ENCODE results near the gene FNDC3A.
A peak's percentile ranks its signal among the peaks of the same experiment; 100 is the strongest.

FNDC3A gene, protein sequence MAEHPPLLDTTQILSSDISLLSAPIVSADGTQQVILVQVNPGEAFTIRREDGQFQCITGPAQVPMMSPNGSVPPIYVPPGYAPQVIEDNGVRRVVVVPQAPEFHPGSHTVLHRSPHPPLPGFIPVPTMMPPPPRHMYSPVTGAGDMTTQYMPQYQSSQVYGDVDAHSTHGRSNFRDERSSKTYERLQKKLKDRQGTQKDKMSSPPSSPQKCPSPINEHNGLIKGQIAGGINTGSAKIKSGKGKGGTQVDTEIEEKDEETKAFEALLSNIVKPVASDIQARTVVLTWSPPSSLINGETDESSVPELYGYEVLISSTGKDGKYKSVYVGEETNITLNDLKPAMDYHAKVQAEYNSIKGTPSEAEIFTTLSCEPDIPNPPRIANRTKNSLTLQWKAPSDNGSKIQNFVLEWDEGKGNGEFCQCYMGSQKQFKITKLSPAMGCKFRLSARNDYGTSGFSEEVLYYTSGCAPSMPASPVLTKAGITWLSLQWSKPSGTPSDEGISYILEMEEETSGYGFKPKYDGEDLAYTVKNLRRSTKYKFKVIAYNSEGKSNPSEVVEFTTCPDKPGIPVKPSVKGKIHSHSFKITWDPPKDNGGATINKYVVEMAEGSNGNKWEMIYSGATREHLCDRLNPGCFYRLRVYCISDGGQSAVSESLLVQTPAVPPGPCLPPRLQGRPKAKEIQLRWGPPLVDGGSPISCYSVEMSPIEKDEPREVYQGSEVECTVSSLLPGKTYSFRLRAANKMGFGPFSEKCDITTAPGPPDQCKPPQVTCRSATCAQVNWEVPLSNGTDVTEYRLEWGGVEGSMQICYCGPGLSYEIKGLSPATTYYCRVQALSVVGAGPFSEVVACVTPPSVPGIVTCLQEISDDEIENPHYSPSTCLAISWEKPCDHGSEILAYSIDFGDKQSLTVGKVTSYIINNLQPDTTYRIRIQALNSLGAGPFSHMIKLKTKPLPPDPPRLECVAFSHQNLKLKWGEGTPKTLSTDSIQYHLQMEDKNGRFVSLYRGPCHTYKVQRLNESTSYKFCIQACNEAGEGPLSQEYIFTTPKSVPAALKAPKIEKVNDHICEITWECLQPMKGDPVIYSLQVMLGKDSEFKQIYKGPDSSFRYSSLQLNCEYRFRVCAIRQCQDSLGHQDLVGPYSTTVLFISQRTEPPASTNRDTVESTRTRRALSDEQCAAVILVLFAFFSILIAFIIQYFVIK

GRCh38 chr13:48975856-48976575 lies at the start of gene FNDC3A:
FNDC3A (plus strand) TSS chr13:48975912; CDS start chr13:49006191, 30,279 bp downstream.
- peak; percentile 89 for DNase-seq

- no peak for DNase-seq
These were observed 46.8 kb upstream of the FNDC3A start for GRCh38 chr13:48928757-48929430.

GRCh38 chr13:48930918-48931317 lies 44.8 kb upstream of the FNDC3A start:
- no peak for DNase-seq

DNA sequence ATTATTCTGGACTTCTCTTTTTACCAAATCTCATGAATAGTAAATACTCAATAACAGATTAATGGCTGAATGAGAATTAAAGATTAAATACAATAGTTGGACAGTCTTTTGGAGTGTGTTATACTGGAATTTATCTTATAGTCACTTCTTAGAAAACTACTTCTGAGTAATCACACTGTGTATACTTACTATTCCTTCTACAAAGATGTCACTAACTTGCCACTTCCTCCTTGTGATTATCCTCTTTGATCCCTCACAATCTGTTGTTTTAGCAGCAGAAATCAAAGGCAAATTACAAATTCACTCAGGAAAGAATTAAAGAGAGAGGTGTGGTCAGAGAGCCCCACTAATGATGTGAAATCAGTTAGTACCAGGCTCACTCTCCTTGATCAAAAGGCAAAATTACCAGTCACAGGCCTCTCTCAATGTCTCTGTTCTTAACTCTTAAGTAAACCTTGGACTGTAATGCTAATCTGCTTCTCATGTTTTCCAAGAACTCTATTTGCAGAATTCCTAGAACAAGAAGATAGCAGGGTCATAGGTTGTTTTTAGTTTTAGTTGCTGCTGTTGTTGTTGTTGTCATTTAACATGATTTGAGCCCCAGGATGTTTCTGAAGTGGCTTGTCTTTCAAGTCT lies 37.3 kb upstream of the FNDC3A start:
- no peak for DNase-seq

- DNase-seq = peak; percentile 2
These were observed 36.0 kb upstream of the FNDC3A start for GRCh38 chr13:48939728-48940127.

GRCh38 chr13:48942131-48942530 lies 33.6 kb upstream of the FNDC3A start:
- DNase-seq = no peak

DNA sequence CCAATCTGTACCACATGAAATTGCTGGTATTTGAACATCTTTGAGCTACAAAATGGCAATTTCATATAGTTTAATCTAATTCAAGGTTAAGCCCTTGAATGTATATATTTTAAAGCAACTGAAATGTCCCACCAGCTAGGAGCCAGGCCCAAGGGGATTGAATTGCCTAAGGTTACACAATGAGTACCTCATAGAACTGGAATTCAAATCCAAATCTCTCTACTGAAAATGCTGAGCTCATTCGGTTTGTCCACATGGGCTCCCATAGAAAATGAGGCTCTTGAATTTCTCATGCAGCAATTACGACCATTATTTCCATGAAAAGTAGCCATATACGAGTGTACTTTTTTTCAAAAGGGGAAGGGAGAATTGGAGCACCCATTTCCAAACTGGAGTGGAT lies 31.5 kb upstream of the FNDC3A start:
- no peak for DNase-seq

DNA sequence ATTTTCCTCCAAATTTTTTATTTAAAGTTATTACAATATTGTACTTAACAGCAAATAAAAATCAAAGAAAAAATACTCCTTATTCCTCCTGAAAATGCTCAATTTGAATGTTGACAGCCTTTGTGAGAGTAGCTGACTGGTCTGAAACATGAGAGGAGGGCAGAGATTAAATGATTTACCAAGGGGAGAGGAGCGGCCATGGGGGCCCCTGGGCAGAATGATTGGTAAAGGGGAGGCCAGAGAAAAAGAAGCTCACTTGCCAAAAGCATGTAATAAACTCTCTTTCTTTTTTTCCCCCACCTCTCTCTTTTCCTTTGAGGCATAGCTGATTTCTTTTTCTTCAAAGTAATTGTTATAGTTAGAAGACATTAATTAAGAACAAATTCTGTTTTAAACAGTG lies 30.1 kb upstream of the FNDC3A start:
- DNase-seq = no peak

DNA sequence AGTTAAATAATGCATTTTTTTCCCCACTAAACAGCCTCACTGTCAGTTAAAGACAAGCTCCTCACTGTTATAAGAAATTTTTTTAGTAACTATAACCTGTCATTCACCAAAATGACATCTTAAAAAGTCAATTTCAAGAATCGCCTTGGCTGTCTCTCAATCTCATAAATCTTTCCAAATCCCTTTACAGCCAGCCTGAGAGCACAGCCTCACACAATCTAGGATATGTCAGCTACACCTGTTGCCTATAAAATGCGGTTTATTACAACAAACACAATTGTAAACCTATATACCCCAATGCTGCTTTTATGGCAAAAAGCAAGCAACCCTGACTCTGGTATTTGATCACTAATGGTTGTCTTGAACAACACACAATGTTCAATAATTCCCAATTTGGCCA lies 29.5 kb upstream of the FNDC3A start:
- DNase-seq = no peak

DNA sequence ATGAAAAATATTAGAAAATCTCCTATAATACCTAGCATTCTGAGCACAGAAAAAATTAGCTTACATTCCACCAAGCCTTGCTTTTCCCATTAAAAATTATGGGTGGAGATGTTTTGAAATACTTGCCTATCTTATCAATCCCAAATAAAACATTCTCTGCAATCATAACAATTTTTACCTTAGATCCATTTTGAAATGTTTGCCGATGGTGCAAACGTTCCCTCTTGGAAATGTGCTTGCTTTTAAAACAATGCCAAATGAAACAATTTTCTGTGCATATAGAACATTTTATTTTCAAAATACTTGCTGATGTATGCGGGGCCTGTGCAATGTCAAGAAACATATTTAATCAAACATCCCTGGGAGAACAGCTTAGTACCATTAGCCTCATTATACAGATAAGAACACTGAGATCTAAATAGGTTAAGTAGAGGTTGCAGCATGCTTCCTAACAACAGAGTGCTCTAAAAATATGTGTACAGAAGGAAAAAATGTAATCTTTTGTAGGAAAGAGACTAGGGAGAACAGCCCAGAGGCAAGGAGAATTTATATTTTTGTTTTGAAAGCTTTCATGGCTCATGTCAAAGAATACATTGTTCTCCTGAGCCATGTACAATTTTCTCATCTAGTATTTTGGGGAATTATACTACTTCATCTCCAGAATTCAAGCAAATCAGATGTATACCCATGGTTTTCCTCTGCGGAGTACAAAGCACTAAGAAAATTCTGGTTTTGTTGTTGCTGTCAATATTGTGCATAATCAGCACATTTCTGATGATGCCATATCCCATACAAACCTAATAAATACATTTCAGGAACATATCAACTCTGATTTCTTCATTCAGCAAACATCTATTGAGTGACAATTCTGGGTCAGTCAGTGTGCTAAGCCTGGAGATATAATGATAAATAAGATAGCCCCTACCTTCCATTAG lies 25.9 kb upstream of the FNDC3A start:
- DNase-seq = no peak

DNA sequence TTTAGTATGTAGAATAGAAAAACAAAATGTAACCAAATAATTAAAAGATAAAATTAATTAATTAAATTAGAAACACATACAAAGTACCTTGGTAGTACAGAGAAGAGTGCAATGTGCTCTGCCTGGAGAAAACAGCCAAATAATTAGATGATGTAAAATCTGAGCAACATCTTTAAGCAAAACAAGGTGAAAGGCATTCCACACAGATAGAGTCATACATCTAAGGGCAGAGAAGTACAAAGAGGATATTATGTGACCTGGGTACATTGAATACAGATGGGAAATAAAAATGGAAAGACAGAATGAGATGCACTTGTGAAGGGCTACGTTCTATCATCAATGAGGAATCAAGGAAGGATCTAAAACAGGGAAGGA lies 25.2 kb upstream of the FNDC3A start:
- DNase-seq = no peak

DNA sequence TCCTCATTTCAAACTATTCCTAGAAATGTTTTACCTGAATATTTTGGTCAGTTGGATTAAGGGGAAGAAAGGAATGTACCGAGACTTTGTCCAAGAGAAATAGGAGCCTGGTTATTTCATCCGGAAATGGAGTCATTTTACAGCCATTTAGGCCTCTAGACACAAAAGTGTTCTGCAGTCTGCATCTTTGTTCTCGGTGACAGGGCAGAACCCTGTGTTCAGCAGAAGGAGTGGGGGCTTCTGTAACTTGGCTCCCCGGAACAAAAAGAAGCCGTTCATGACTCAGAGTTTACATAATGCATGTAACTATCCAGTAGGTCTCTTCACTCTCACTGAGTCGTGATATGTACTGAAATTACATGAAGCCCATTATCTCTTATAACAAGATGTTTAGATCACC lies 21.6 kb upstream of the FNDC3A start:
- no peak for DNase-seq

GRCh38 chr13:48955536-48955935 lies 20.2 kb upstream of the FNDC3A start:
- no peak for DNase-seq

- DNase-seq = no peak
These were observed 14.3 kb upstream of the FNDC3A start for GRCh38 chr13:48961379-48961778.

DNA sequence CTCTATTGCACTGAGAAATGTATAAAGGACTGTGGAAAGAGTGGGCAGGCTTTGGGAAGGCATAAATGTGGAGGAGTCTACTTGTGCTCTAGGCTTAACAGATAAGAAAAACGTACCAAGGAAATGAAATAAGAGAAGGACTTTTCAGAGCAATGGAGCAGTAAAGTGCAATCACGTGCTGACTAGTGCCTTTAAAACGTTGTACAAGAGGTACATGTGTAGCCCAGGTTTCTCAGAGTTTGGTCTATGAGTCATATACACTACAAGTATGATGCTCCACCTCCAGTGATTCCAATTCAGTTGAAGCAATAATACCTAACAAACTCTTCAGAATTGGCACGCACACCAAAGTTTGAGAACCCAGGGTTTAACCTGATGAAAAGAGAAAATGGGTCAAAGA lies 13.4 kb upstream of the FNDC3A start:
- DNase-seq = no peak

DNA sequence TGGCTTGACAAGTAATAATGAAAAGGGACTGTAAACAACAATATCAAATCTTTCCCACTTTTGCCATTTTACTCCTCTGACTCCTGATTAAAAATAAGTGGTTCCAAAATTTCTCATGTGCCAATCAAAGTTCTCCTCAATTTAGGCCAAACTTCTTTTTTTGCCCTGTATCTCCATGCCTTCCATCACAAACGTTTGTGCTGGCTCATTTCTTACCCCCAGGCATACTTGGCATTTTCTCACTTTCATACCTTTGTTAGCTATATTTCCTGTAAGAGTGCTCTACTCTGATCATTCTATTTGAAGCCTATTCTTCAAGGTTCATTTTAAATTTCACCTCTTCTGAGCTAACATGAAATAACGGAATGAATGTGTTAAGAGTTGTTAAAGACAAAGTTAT lies 10.0 kb upstream of the FNDC3A start:
- DNase-seq = no peak

DNA sequence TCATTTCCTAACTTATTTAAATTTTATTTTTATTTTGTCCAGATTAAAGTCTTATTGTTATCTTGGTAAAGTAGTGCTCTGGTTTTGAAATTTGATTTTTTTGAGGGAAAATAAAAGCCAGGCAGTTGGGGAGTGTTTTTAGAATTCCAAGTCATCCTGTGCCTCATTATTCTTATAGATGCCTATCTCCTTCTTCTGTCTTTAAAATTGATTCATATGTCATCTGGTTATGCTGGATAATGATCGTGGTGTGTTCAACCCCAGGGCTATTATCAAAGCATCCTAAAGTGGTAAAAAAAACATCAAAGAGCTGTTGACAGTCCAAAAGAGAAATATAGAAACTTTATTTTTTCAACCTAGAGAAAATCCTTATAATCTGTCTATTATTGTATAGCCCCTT lies 6.0 kb upstream of the FNDC3A start:
- no peak for DNase-seq

DNA sequence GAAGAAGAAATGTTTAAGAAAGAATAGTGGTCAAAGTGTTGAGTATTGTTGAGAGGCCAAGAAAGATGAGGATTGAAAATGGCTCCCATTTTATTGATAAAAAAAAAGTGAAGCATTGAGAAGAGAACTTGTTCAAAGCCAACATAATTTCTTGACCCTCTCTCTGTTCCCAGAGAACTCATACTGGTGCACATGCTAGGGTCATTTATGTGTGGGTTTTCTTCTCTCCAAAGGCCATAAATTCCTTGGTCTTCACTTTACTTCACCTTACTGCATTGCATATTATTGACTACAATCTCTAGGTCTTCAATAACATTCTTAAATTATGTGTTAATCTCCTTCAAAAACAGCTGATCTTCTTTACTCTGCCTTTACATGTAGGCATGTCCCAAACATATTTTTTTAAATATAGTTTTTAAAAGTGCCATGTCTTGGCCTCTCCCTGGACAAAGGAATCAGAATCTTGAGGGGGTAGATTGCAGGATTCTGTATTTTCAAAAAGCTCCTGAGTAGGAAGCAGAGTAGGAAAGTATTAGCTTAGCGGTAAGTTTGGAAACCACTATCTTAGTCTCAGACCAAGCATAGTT lies 1.8 kb upstream of the FNDC3A start:
- no peak for DNase-seq

DNA sequence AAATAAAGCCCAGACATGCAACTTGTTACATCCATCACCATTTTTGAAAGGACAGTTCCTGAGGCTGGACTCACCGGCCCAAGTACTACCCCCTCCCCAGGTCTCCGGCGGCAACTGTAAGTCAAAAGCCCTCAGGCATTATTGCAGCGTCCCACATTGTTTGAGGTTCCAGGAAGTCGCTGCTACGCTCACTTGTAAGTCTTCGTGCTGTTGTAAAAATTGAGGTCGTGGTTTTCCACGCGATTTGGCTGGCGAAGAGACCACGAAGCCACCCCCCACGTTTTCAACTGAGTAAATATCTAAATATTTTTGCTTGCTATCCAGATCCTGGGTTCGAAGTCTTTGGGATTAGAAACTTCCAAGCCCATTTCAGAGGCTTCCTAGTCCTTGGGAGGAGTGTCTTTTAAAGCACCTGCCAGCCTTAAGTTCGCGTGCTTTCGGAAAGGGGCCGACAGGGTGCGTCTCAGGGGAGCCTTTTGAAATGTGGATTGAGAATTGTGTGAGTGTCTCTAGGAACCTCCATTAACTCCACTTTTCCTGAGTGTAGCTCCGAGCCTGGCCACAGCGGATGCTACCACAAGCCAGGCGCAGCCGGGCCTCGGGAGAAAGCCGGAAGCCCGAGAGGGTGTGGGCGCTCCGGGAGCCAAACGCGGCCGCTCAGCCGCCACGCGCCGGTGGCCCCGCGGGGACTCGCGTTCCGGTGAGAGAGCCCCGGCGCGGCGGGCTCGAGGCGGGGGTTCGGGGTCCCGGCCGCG lies 434 bp upstream of the FNDC3A start:
- no peak for DNase-seq

All from activated CD4-positive, alpha-beta T cell treated with anti-CD3 and anti-CD28 coated beads, Interleukin-2, Interleukin-6, amounts not matched to agents 100 ng/mL and 50 ng/mL, durations not matched to agents 16 hours and 8 hours (primary cell).